Skeletal muscle cell (primary cell): ENCODE measurements around the gene OTOS.

Experiments
- DNase-seq: peaks from one replicate; pipeline ENCODE4 v3.0.0-alpha.2; 2010; ENCODE audit warnings: low read depth
- H3K4me3 ChIP-seq: 2 replicates; pipeline ENCODE4 v1.5.1; 2011; ENCODE audit warnings: low read depth, mild to moderate bottlenecking, control low read depth, low read length, moderate library complexity

The OTOS gene

GRCh38 chr2:240139666-240140393, 628 bp downstream of the OTOS start:
- DNase-seq = no peak

GRCh38 chr2:240139011-240139441, 1.4 kb downstream of the OTOS start:
- no peak for DNase-seq

More at GRCh38 chr2:240139666-240140393, 628 bp downstream of the OTOS start:
- H3K4me3 ChIP-seq = no peak overlapping the region

GRCh38 chr2:240138254-240138984, 2.0 kb downstream of the OTOS start:
- DNase-seq = no peak
- no peak overlapping the region for H3K4me3 ChIP-seq

More at GRCh38 chr2:240139011-240139441, 1.4 kb downstream of the OTOS start:
- no peak overlapping the region for H3K4me3 ChIP-seq

- no peak for DNase-seq
- no peak overlapping the region for H3K4me3 ChIP-seq
Observed at GRCh38 chr2:240137596-240138253, 2.7 kb downstream of the OTOS start.

GRCh38 chr2:240136671-240137292, 3.7 kb downstream of the OTOS start:
- H3K4me3 ChIP-seq = peak overlapping the region; percentile 90
- DNase-seq = no peak

GRCh38 chr2:240136013-240136670, 4.3 kb downstream of the OTOS start, which contains the start of gene COPS9:
TSS of gene COPS9 (minus strand) at chr2:240136305. CDS start at chr2:240136284, 21 bp downstream.
- peak; percentile 73 for DNase-seq
- H3K4me3 ChIP-seq = peak within 1 kb of the TSS; percentile 90

GRCh38 chr2:240135706-240136012, 4.8 kb downstream of the OTOS start:
- peak overlapping the region; percentile 90 for H3K4me3 ChIP-seq
- no peak for DNase-seq

- DNase-seq = no peak
- H3K4me3 ChIP-seq = peak overlapping the region; percentile 90
Observed at GRCh38 chr2:240134956-240135520, 5.4 kb downstream of the OTOS start.

- H3K4me3 ChIP-seq = no peak overlapping the region
- DNase-seq = no peak
Observed at GRCh38 chr2:240134466-240134865, 6.0 kb downstream of the OTOS start.

- no peak overlapping the region for H3K4me3 ChIP-seq
- no peak for DNase-seq
Observed at GRCh38 chr2:240133401-240133800, 7.1 kb downstream of the OTOS start.

GRCh38 chr2:240132651-240132980, 7.8 kb downstream of the OTOS start:
- H3K4me3 ChIP-seq = no peak overlapping the region
- no peak for DNase-seq

GRCh38 chr2:240131941-240132650, 8.4 kb downstream of the OTOS start:
- no peak for DNase-seq
- H3K4me3 ChIP-seq = no peak overlapping the region

GRCh38 chr2:240131296-240131695, 9.2 kb downstream of the OTOS start:
- DNase-seq = no peak
- no peak overlapping the region for H3K4me3 ChIP-seq

- no peak for DNase-seq
- no peak overlapping the region for H3K4me3 ChIP-seq
Observed at GRCh38 chr2:240130393-240131195, 9.9 kb downstream of the OTOS start.

- DNase-seq = no peak
- no peak overlapping the region for H3K4me3 ChIP-seq
Observed at GRCh38 chr2:240129731-240130392, 10.6 kb downstream of the OTOS start.

GRCh38 chr2:240129311-240129710, 11.1 kb downstream of the OTOS start:
- DNase-seq = no peak
- no peak overlapping the region for H3K4me3 ChIP-seq

GRCh38 chr2:240128608-240129145, 11.8 kb downstream of the OTOS start:
- DNase-seq = no peak
- no peak overlapping the region for H3K4me3 ChIP-seq
